Heart right ventricle (tissue), 16 donors: Measurements from ENCODE around the gene HRH3. TPM values are rescaled to one million over a fixed set of nuclear protein-coding genes. Genes with fewer than 3 reads are reported as not detected.

Experiments
- ATAC-seq, 8 donors: fragments of 200-7000 bp; cut with Tn5 transposase; one replicate each; pipeline ENCODE4 v1.9.1; 2020; ENCODE audit warnings: mild to moderate bottlenecking in 8 of 8, moderate library complexity in 8 of 8, moderate number of reproducible peaks in 1 of 8
- DNase-seq, 2 donors: peaks; one replicate each; pipeline ENCODE4 v3.0.0-alpha.2; 2020
- H3K27ac ChIP-seq, 10 donors: fragments of 200-600 bp; sonication (generic) in 2 of 10; one replicate each; pipeline versions ENCODE4 v1.5.0 to v1.8.0; 2020 to 2022; ENCODE audit warnings: mild to moderate bottlenecking in 3 of 10
- H3K27me3 ChIP-seq, 7 donors: fragments of 200-600 bp; one replicate each; pipeline ENCODE4 v1.8.0; 2021 to 2022; ENCODE audit warnings: mild to moderate bottlenecking in 2 of 7
- H3K36me3 ChIP-seq, 9 donors: fragments of 200-600 bp; sonication (generic) in 1 of 9; one replicate each; pipeline versions ENCODE4 v1.5.0 to v1.8.0; 2020 to 2022; ENCODE audit warnings: mild to moderate bottlenecking in 2 of 9
- H3K4me1 ChIP-seq, 9 donors: fragments of 200-600 bp; sonication (generic) in 1 of 9; one replicate each; pipeline versions ENCODE4 v1.5.0 to v1.8.0; 2020 to 2022; ENCODE audit warnings: mild to moderate bottlenecking in 4 of 9
- H3K4me3 ChIP-seq, 10 donors: fragments of 200-600 bp; sonication (generic) in 2 of 10; one replicate each; pipeline versions ENCODE4 v1.5.0 to v1.8.0; 2020 to 2022; ENCODE audit warnings: mild to moderate bottlenecking in 7 of 10, moderate library complexity in 2 of 10
- H3K9me3 ChIP-seq, 11 donors: fragments of 200-600 bp in 10 of 11; sonication (generic) in 2 of 11; one replicate each; pipeline versions ENCODE4 v1.5.0 to v1.8.0; 2013 to 2022; ENCODE audit warnings: mild to moderate bottlenecking in 2 of 11, control low read depth in 1 of 11, moderate library complexity in 1 of 11
- CTCF ChIP-seq, 9 donors: fragments of 200-600 bp; sonication (generic) in 2 of 9; IDR thresholded peaks; one replicate each; pipeline versions ENCODE4 v1.5.0 to v1.8.0; 2021 to 2022; ENCODE audit warnings: antibody characterized with exemption in 9 of 9, mild to moderate bottlenecking in 5 of 9, moderate library complexity in 1 of 9
- WGBS, 2 donors: extraction: QIAGEN DNeasy Blood & Tissue Kit; methylation state at CpG; one replicate each; pipeline ENCODE4 v1.1.7; 2013; ENCODE audit warnings: inconsistent platforms in 1 of 2; 5-methylcytosine and 5-hydroxymethylcytosine counted together
- intact Hi-C, 10 donors: fragments of 100-400 bp; cut with DNase I; formaldehyde crosslinking; loops; one replicate each; pipeline versions ENCODE4 v1.11.1 to v1.14.2; 2022
- long read RNA-seq, 3 donors: library from polyadenylated mRNA; unstranded; transcript quantifications; one replicate each; pipeline ENCODE4 v2.0.0, GENCODE V29; 2020 to 2021
- polyA plus RNA-seq, 2 donors: library from polyadenylated mRNA; stranded (reverse); fragments of 200-250 nt; gene quantifications; one replicate each; pipeline ENCODE4 v1.2.3, GENCODE V29; 2013
- total RNA-seq, 10 donors: library from RNA; stranded (reverse); fragmentation: NEBNext Ultra II Directional in 3 of 10; extraction: Animal tissue kit (Norgen Biotek cat#: 25700) in 3 of 10; gene quantifications; one replicate each; pipeline versions ENCODE4 v1.2.1 to v1.2.4, GENCODE V29; 2021 to 2023
- donor health status: Arrhythmogenic right ventricular cardiomyopathy.
- donor health status: ischemic (EF 13 %, LVEDD 7.1; RV severe dilation, severe dysfunction).
- donor health status: healthy with polysubstance abuse.
- donor health status: DM: no; HTN: yes; CAD: no.
- donor health status: DM: no; HTN: no; CAD: no.
- donor health status: ischemic (EF 25% LVEDD 6.9; RV normal size, moderate dysfunction).
- donor health status: ischemic (EF 25% LVEDD 5.7; RV mildly dilated, moderate dysfunction).
- donor health status: healthy.
- donor health status: DM: yes; HTN: yes; CAD: no.
- donor health status: Ischemic cardiomyopathy.
- donor health status: ischemic (EF 35%, LVEDD 5.7; RV mildly dilated, moderate dysfunction).
- donor health status: nonischemic (EF 11% LVEDD 7.7; RV severe dilation, severe dysfunction).
- donor health status: DM: yes; HTN: yes; CAD: no.
- donor health status: PGD.
- donor health status: ischemic (EF 29% LVEDD 5.4; RV normal size, mild dysfunction).
- donor health status: nonischemic (EF 23%, LVEDD 6.1; RV moderate dilation, normal function).

The HRH3 gene
- not detected for total RNA-seq
- not detected for polyA plus RNA-seq
- long read RNA-seq, donor 1 = 0 reads
- long read RNA-seq, donor 2 = 0 reads
- long read RNA-seq, donor 3 = 0 reads

DNA sequence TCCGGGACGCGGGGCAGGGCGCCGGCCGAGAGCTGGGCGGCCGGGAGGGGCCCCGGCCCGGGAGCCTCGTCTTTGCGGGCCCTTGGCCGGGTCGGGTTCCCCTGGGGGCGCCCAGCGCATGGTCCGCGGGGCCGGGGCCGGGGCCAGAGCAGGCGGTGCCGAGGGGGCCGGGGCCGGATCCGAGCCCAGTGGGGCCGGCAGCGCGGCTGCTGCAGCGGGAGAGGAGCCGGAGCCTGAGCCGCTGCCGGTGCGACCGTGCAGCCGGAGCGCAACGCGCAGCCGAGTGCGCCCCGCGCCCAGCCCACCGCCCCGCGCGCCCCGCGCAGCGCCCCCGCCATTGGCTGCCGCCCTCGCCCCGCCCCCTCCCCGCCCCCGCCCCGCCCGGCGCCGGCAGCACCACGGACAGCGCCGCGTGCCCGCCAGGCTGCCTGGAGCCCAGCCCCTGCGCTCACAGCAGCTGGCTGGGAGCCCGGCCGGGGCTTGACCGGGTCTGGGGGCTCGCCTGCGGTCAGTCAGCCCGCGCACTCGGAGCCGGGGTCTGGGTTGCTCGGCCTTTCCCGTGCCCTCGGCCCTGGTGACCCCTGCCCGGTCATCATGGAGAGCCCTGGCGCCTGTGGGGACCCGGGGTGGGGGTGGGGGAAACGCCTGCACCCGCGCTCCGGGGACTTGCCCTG is at the start of gene HRH3:
Gene HRH3 (minus strand): TSS at position 287 of the 674 bp plus-strand sequence. CDS start 308 bp downstream, outside the sequence.
- Histone ChIP-seq H3K4me1 (peaks cover 3 to 23% (median 12%) of the 10 kb centered on the region in 9 donors), H3K36me3 (no peaks in the 10 kb centered on the region), H3K4me3 (peak within 1 kb of the TSS in 8 of 10 donors; percentile 15 to 43 (median 29)), H3K27me3 (peaks cover 38 to 93% (median 88%) of the 10 kb centered on the region in 7 donors), H3K27ac (no peak within 1 kb of the TSS), H3K9me3 (no peaks in the 10 kb centered on the region)
- peak; percentile 61 to 85 (median 79) for ATAC-seq
- intact Hi-C loops = no loop called here
- no peak for TF ChIP-seq CTCF (IDR thresholded peaks at IDR 0.05)
- DNase-seq = peak in 1 of 2 donors; percentile 52
- 0 to 1% methylated on average over 51 to 84 of the region's 84 CpGs for WGBS, 2 donors

GRCh38 chr20:62269871-62270270 is 49.8 kb upstream of the HRH3 start:
- peaks cover 0 to 90% (median 35%) of the 10 kb centered on the region in 9 donors for H3K36me3 ChIP-seq
- no peak overlapping the region for H3K27ac ChIP-seq
- ATAC-seq = no peak
- no peak for DNase-seq
- intact Hi-C loops = no loop called here
- H3K4me1 ChIP-seq = peaks cover 0 to 24% (median 9%) of the 10 kb centered on the region in 9 donors
- H3K4me3 ChIP-seq = no peak overlapping the region
- WGBS, 2 donors = 89 to 93% methylated on average over 17 of the region's 17 CpGs
- TF ChIP-seq CTCF (IDR thresholded peaks at IDR 0.05) = no peak
- H3K27me3 ChIP-seq = no peaks in the 10 kb centered on the region
- H3K9me3 ChIP-seq = peaks cover 0 to 9% (median 0%) of the 10 kb centered on the region in 11 donors

GRCh38 chr20:62269378-62269777 is 49.3 kb upstream of the HRH3 start:
- Histone ChIP-seq H3K27me3 (no peaks in the 10 kb centered on the region), H3K4me3 (no peak overlapping the region), H3K9me3 (peaks cover 0 to 9% (median 0%) of the 10 kb centered on the region in 11 donors), H3K27ac (no peak overlapping the region), H3K4me1 (peaks cover 0 to 23% (median 9%) of the 10 kb centered on the region in 9 donors), H3K36me3 (peaks cover 0 to 90% (median 40%) of the 10 kb centered on the region in 9 donors)
- intact Hi-C loops = no loop called here
- ATAC-seq (no peak), DNase-seq (no peak)
- WGBS, 2 donors = 86 to 89% methylated on average over 14 of the region's 14 CpGs
- TF ChIP-seq CTCF (IDR thresholded peaks at IDR 0.05) = no peak

DNA sequence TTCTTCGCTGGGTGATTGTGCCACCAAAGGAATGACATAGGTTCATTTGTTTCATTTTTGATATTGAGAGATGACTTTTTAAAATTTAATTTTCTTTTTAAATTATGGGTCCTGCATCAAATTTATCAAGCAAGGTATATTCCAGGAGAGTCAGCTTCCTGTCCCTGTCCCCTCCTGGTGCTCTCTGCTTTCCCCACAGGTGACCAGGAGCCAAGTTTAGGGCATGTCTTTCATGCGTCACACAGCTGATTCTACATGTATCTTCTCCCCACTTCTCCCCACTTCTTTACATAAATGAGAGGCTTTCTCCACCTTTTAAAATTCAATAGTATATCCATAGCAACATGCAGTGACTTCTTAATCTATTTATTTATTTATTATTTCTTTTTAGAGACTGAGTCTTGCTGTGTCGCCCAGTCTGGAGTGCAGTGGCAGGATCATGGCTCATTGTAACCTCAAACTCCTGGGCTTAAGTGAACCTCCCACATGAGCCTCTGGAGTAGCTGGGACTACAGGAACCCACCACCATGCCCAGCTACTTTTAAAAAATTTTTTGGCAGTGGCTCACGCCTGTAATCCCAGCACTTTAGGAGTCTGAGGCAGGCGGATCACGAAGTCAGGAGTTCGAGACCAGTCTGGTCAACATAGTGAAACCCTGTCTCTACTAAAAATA is 48.3 kb upstream of the HRH3 start:
- no peak for DNase-seq
- Histone ChIP-seq H3K27me3 (no peaks in the 10 kb centered on the region), H3K4me1 (peaks cover 0 to 20% (median 9%) of the 10 kb centered on the region in 9 donors), H3K4me3 (no peak overlapping the region), H3K9me3 (peaks cover 0 to 9% (median 0%) of the 10 kb centered on the region in 11 donors), H3K27ac (peak overlapping the region in 1 of 10 donors; percentile 62), H3K36me3 (peaks cover 0 to 90% (median 41%) of the 10 kb centered on the region in 9 donors)
- 81 to 83% methylated on average over 7 of the region's 7 CpGs for WGBS, 2 donors
- no peak for ATAC-seq
- intact Hi-C loops = no loop called here
- no peak for TF ChIP-seq CTCF (IDR thresholded peaks at IDR 0.05)
